SK-N-SH (cell line): ENCODE results near the gene GYG1. TPM values are rescaled to one million over a fixed set of nuclear protein-coding genes. Genes with fewer than 3 reads are reported as not detected.

ENCODE experiments used
- CTCF ChIA-PET: fragments of 300-600, 350-600 bp; formaldehyde crosslinking; extraction: SDS; loops from one replicate; lab custom pipeline; 2021; lab: Yijun Ruan, JAX
- POLR2A ChIA-PET: fragments of 350-600 bp; sonication (Branson Sonifier 250); formaldehyde crosslinking; extraction: SDS; loops from one replicate; lab custom pipeline; 2020; ENCODE audit warnings: antibody characterized with exemption, inconsistent platforms; lab: Yijun Ruan, JAX
- DNase-seq: peaks from one replicate; pipeline ENCODE4 v3.0.0; 2012
- H2AFZ ChIP-seq: fragments of 200-600 bp; sonication (generic); 2 replicates; pipeline ENCODE4 v1.8.1; 2016; ENCODE audit warnings: antibody characterized with exemption, mild to moderate bottlenecking, low read depth
- H3F3A ChIP-seq: fragments of 200-600 bp; sonication (generic); replicated peaks from 2 replicates; pipeline ENCODE3; 2016; ENCODE audit warnings: antibody characterized with exemption, mild to moderate bottlenecking; ENCODE audit not compliant: insufficient read depth
- H3K27ac ChIP-seq, 2 experiments: fragments of 200-500 bp in 1 of 2; fragments of 200-600 bp in 1 of 2; sonication (Bioruptor generic) in 1 of 2; sonication (generic), shearing (Covaris generic) in 1 of 2; 2 replicates each; pipeline versions ENCODE4 v1.5.1 to v1.6.1; 2014 to 2016; ENCODE audit warnings: low read depth in 2 of 2, inconsistent platforms in 1 of 2, low read length in 1 of 2, mild to moderate bottlenecking in 1 of 2, mixed read lengths in 1 of 2
- H3K27me3 ChIP-seq: fragments of 200-600 bp; sonication (generic), shearing (Covaris generic); 2 replicates; pipeline ENCODE4 v1.6.1; 2016; ENCODE audit warnings: mixed run types; ENCODE audit not compliant: insufficient read depth
- H3K36me3 ChIP-seq, 2 experiments: fragments of 200-500 bp in 1 of 2; fragments of 200-600 bp in 1 of 2; sonication (Bioruptor generic) in 1 of 2; sonication (generic) in 1 of 2; replicated peaks in 1 of 2; 2 replicates each; pipeline versions ENCODE3 to v1.5.1; 2014 to 2016; ENCODE audit warnings: low read length in 1 of 2, mild to moderate bottlenecking in 1 of 2; ENCODE audit not compliant: insufficient read depth in 2 of 2, control insufficient read depth in 1 of 2
- H3K4me1 ChIP-seq, 2 experiments: fragments of 200-500 bp in 1 of 2; fragments of 200-600 bp in 1 of 2; sonication (Bioruptor generic) in 1 of 2; sonication (generic), shearing (Covaris generic) in 1 of 2; 2 replicates each; pipeline versions ENCODE4 v1.5.1 to v1.6.1; 2014 to 2016; ENCODE audit warnings: low read depth in 1 of 2, low read length in 1 of 2, mixed run types in 1 of 2; ENCODE audit not compliant: insufficient read depth in 2 of 2, control insufficient read depth in 1 of 2
- H3K4me2 ChIP-seq: fragments of 200-600 bp; sonication (generic), shearing (Covaris generic); 2 replicates; pipeline ENCODE4 v1.6.1; 2017; ENCODE audit warnings: mixed run types
- H3K4me3 ChIP-seq, 2 experiments: fragments of 200-500 bp in 1 of 2; fragments of 200-600 bp in 1 of 2; sonication (Bioruptor generic) in 1 of 2; sonication (generic), shearing (Covaris generic) in 1 of 2; 2 replicates each; pipeline versions ENCODE4 v1.5.1 to v1.8.1; 2014 to 2016; ENCODE audit warnings: low read depth in 2 of 2, inconsistent platforms in 1 of 2, low read length in 1 of 2, mild to moderate bottlenecking in 1 of 2, mixed read lengths in 1 of 2, moderate library complexity in 1 of 2
- H3K79me2 ChIP-seq: fragments of 200-600 bp; sonication (generic); 2 replicates; pipeline ENCODE4 v1.8.1; 2017; ENCODE audit warnings: mild to moderate bottlenecking; ENCODE audit not compliant: insufficient read depth
- H3K9ac ChIP-seq: fragments of 200-600 bp; sonication (generic); 2 replicates; pipeline ENCODE4 v1.6.1; 2017; ENCODE audit warnings: mixed run types
- H3K9me2 ChIP-seq: fragments of 200-600 bp; sonication (generic); 2 replicates; pipeline ENCODE4 v1.6.1; 2017; ENCODE audit warnings: mixed run types
- H3K9me3 ChIP-seq: fragments of 200-600 bp; sonication (generic); 2 replicates; pipeline ENCODE4 v1.6.1; 2017; ENCODE audit warnings: mixed run types, mild to moderate bottlenecking, moderate library complexity
- H4K20me1 ChIP-seq: fragments of 200-600 bp; sonication (generic); 2 replicates; pipeline ENCODE4 v1.6.1; 2017; ENCODE audit warnings: mild to moderate bottlenecking, mixed run types; ENCODE audit not compliant: insufficient read depth
- ELF1 ChIP-seq: IDR thresholded peaks from 2 replicates; pipeline ENCODE4 v1.4.0; 2012
- EZH2phosphoT487 ChIP-seq: fragments of 200-600 bp; sonication (generic); IDR thresholded peaks from 2 replicates; pipeline ENCODE4 v1.6.1; 2017; ENCODE audit warnings: low read depth, mixed run types, mild to moderate bottlenecking, antibody characterized with exemption, moderate library complexity, borderline replicate concordance
- FOXJ3 ChIP-seq: sonication (generic); formaldehyde crosslinking; IDR thresholded peaks from 2 replicates; pipeline ENCODE4 v1.5.1; 2020; ENCODE audit warnings: mild to moderate bottlenecking, missing genetic modification reagents
- FOXM1 ChIP-seq: IDR thresholded peaks from 2 replicates; pipeline ENCODE4 v1.4.0; 2012; ENCODE audit warnings: low read depth, mild to moderate bottlenecking
- IRF3 ChIP-seq: fragments of 150-350 bp; IDR thresholded peaks from 2 replicates; pipeline ENCODE4 v1.6.1; 2016; ENCODE audit warnings: mild to moderate bottlenecking, low read depth, low read length
- MAX ChIP-seq: IDR thresholded peaks from 2 replicates; pipeline ENCODE4 v1.4.0; 2012; ENCODE audit warnings: low read depth
- MEF2A ChIP-seq: IDR thresholded peaks from 2 replicates; pipeline ENCODE4 v1.4.0; 2012; ENCODE audit warnings: low read depth, borderline replicate concordance
- MXI1 ChIP-seq: IDR thresholded peaks from 2 replicates; pipeline ENCODE4 v1.6.1; 2012; ENCODE audit warnings: mild to moderate bottlenecking, low read depth, low read length, improper control_type of control experiment
- PBX3 ChIP-seq: IDR thresholded peaks from 2 replicates; pipeline ENCODE4; 2012
- POLR2AphosphoS5 ChIP-seq: IDR thresholded peaks from 2 replicates; pipeline ENCODE4 v1.6.1; 2012; ENCODE audit warnings: low read depth, low read length
- RAD21 ChIP-seq: IDR thresholded peaks from 2 replicates; pipeline ENCODE4 v1.6.1; 2012; ENCODE audit warnings: mild to moderate bottlenecking, low read length
- RFX5 ChIP-seq: IDR thresholded peaks from 2 replicates; pipeline ENCODE4 v1.6.1; 2012; ENCODE audit warnings: mild to moderate bottlenecking, improper control_type of control experiment, low read length
- RXRA ChIP-seq: IDR thresholded peaks from 2 replicates; pipeline ENCODE4 v1.4.0; 2012; ENCODE audit warnings: low read depth, mild to moderate bottlenecking, borderline replicate concordance
- SIN3A ChIP-seq: IDR thresholded peaks from 2 replicates; pipeline ENCODE4 v1.6.1; 2012; ENCODE audit warnings: low read depth, mild to moderate bottlenecking, low read length, moderate library complexity, borderline replicate concordance
- TCF12 ChIP-seq: IDR thresholded peaks from 2 replicates; pipeline ENCODE4 v1.4.0; 2012
- USF1 ChIP-seq: IDR thresholded peaks from 2 replicates; pipeline ENCODE4 v1.4.0; 2012; ENCODE audit warnings: low read depth, borderline replicate concordance
- USF2 ChIP-seq: fragments of 150-350 bp; IDR thresholded peaks from 2 replicates; pipeline ENCODE4 v1.6.1; 2017; ENCODE audit warnings: antibody characterized with exemption, low read length, low read depth, borderline replicate concordance
- WGBS: methylation state at CpG from one replicate; pipeline ENCODE4 v1.1.6; 2017; ENCODE audit warnings: low lambda C conversion rate; 5-methylcytosine and 5-hydroxymethylcytosine counted together
- polyA plus RNA-seq, 3 experiments: library from polyadenylated mRNA; depleted of rRNA; stranded (reverse); fragments of >200 nt; gene quantifications; 2 replicates each; pipeline ENCODE4 v1.2.3, GENCODE V29; 2012

GYG1 gene
- polyA plus RNA-seq, 1 of the 3 experiments (the other 2 are of a cell fraction), result 16.8 TPM

- TF ChIP-seq RXRA (no peak), EZH2phosphoT487 (no peak)
Observed at GRCh38 chr3:149042789-149043386, 51.5 kb downstream of the GYG1 start (continued).

- TF ChIP-seq FOXJ3 (CRISPR knock-in tag) (no peak), POLR2AphosphoS5 (no peak), ELF1 (no peak), FOXM1 (no peak), USF1 (no peak), SIN3A (no peak), MEF2A (no peak), TCF12 (no peak), IRF3 (no peak), RAD21 (no peak), PBX3 (no peak), USF2 (no peak), MAX (no peak), MXI1 (no peak), RFX5 (no peak)
- H3K9me2 ChIP-seq, result no peaks in the 10 kb centered on the region
- H3K36me3 ChIP-seq, result peaks cover 74 to 87% of the 10 kb centered on the region in 2 experiments
- no peak overlapping the region for H3K9ac ChIP-seq
- ChIA-PET CTCF (no interaction called here), POLR2A (no interaction called here)
- H2AFZ ChIP-seq, result no peak overlapping the region
- DNase-seq, result no peak
- H4K20me1 ChIP-seq, result no peaks in the 10 kb centered on the region
- no peak overlapping the region for H3K4me2 ChIP-seq
- H3K4me3 ChIP-seq, result no peak overlapping the region
- peaks cover 2 to 5% of the 10 kb centered on the region in 2 experiments; a peak in 2 of 4 replicates for H3K4me1 ChIP-seq
- no peak overlapping the region for H3K27ac ChIP-seq
- no peaks in the 10 kb centered on the region for H3K9me3 ChIP-seq
- H3K27me3 ChIP-seq, result no peaks in the 10 kb centered on the region
- 82% methylated on average over 5 of the region's 5 CpGs for WGBS
- H3K79me2 ChIP-seq, result no peaks in the 10 kb centered on the region; the same call in 1 of the 2 replicates
- peaks cover 21% of the 10 kb centered on the region for H3F3A ChIP-seq
Observed at GRCh38 chr3:149044339-149045083, 53.2 kb downstream of the GYG1 start.
